HG03457 (cell line): Measurements from ENCODE around the gene CASZ1.

ENCODE experiments used
- ATAC-seq: cut with Tn5 transposase; IDR thresholded peaks from one replicate; pipeline ENCODE4 v1.9.1; 2021; ENCODE audit warnings: moderate number of reproducible peaks; ENCODE audit not compliant: unreplicated experiment

CASZ1 gene

GRCh38 chr1:10756842-10757241, 39.6 kb downstream of the CASZ1 start:
- no peak for ATAC-seq

GRCh38 chr1:10755970-10756521, 40.4 kb downstream of the CASZ1 start:
- no peak for ATAC-seq

GRCh38 chr1:10754568-10755329, 41.7 kb downstream of the CASZ1 start:
- no peak for ATAC-seq

GRCh38 chr1:10753299-10753698, 43.1 kb downstream of the CASZ1 start:
- no peak for ATAC-seq

- ATAC-seq, result no peak
Observed at GRCh38 chr1:10751561-10752085, 44.8 kb downstream of the CASZ1 start.

- no peak for ATAC-seq
Observed at GRCh38 chr1:10751160-10751559, 45.3 kb downstream of the CASZ1 start.

GRCh38 chr1:10745886-10746455, 50.5 kb downstream of the CASZ1 start:
- ATAC-seq, result no peak

GRCh38 chr1:10745383-10745782, 51.1 kb downstream of the CASZ1 start:
- no peak for ATAC-seq

GRCh38 chr1:10744654-10745238, 51.7 kb downstream of the CASZ1 start:
- no peak for ATAC-seq

- no peak for ATAC-seq
Observed at GRCh38 chr1:10744029-10744428, 52.4 kb downstream of the CASZ1 start.

GRCh38 chr1:10741696-10742095, 54.8 kb downstream of the CASZ1 start:
- ATAC-seq, result no peak

GRCh38 chr1:10740123-10740522, 56.3 kb downstream of the CASZ1 start:
- ATAC-seq, result no peak

GRCh38 chr1:10739589-10739988, 56.9 kb downstream of the CASZ1 start:
- ATAC-seq, result no peak

- ATAC-seq, result no peak
Observed at GRCh38 chr1:10738061-10739058, 58.1 kb downstream of the CASZ1 start.

- ATAC-seq, result no peak
Observed at GRCh38 chr1:10737651-10738050, 58.8 kb downstream of the CASZ1 start.

- no peak for ATAC-seq
Observed at GRCh38 chr1:10736634-10737586, 59.5 kb downstream of the CASZ1 start.

- no peak for ATAC-seq
Observed at GRCh38 chr1:10735563-10736305, 60.7 kb downstream of the CASZ1 start.

GRCh38 chr1:10734962-10735544, 61.4 kb downstream of the CASZ1 start:
- ATAC-seq, result no peak
